K562 (cell line): ENCODE results near the gene SLCO2A1. TPM values are rescaled to one million over a fixed set of nuclear protein-coding genes. Genes with fewer than 3 reads are reported as not detected.

Experiments used
- ATAC-seq: fragments of 200-7000 bp; cut with Tn5 transposase; 3 replicates; pipeline ENCODE4 v1.9.1; 2020; ENCODE audit warnings: moderate library complexity
- BruUV-seq: library from RNA; stranded (reverse); fragments of 400-500 nt; replicated peaks from 2 replicates; lab custom pipeline; 2021; lab: Mats Ljungman, UMichigan
- CTCF ChIA-PET: fragments of 300-600 bp; formaldehyde crosslinking; extraction: SDS; loops from one replicate; lab custom pipeline; 2021; ENCODE audit warnings: low intra/inter-chr PET ratio; lab: Yijun Ruan, JAX
- POLR2A ChIA-PET: fragments of 300-600, 350-650 bp; sonication (Branson Sonifier 250); formaldehyde crosslinking; extraction: SDS; loops from one replicate; lab custom pipeline; 2021; ENCODE audit warnings: antibody characterized with exemption, inconsistent platforms; lab: Yijun Ruan, JAX
- DNase-seq, 4 experiments: peaks; one replicate each; pipeline versions ENCODE4 v3.0.0 to v3.0.0-alpha.2; 2011 to 2018; ENCODE audit warnings: low spot score in 3 of 4, mixed read lengths in 3 of 4; ENCODE audit errors: extremely low read depth in 1 of 4
- FAIRE-seq: peaks from 2 replicates; lab custom pipeline; 2011; peaks lifted over from hg19 to GRCh38; lab: Jason Lieb, UNC
- H2AFZ ChIP-seq: 2 replicates; pipeline ENCODE4 v1.6.0; 2011; ENCODE audit warnings: low read depth, low read length, control low read depth, inconsistent platforms
- H3K27ac ChIP-seq: fragments of 200-600 bp; 3 replicates; pipeline ENCODE4 v1.8.0; 2011; ENCODE audit warnings: low read depth, mild to moderate bottlenecking, control low read depth, inconsistent platforms, low read length, moderate library complexity, mixed read lengths; ENCODE audit errors: extremely low read depth
- H3K27me3 ChIP-seq, 2 experiments: fragments of 300-600 bp in 1 of 2; 2 replicates in 1 of 2; 3 replicates in 1 of 2; pipeline versions ENCODE4 v1.6.0 to v1.8.0; 2011; ENCODE audit warnings: inconsistent platforms in 2 of 2, low read length in 2 of 2, mild to moderate bottlenecking in 1 of 2, mixed read lengths in 1 of 2, moderate library complexity in 1 of 2; ENCODE audit not compliant: control insufficient read depth in 2 of 2, insufficient read depth in 2 of 2
- H3K36me3 ChIP-seq: fragments of 300-600 bp; 3 replicates; pipeline ENCODE4 v1.8.0; 2011; ENCODE audit warnings: mild to moderate bottlenecking, low read length, inconsistent platforms; ENCODE audit not compliant: control insufficient read depth, insufficient read depth
- H3K4me1 ChIP-seq, 2 experiments: fragments of 200-600 bp in 1 of 2; replicated peaks in 1 of 2; 2 replicates in 1 of 2; 3 replicates in 1 of 2; pipeline versions ENCODE4 v1.5.1 to v1.8.0; 2011; ENCODE audit warnings: inconsistent platforms in 2 of 2, low read length in 2 of 2, mild to moderate bottlenecking in 1 of 2, mixed read lengths in 1 of 2, moderate library complexity in 1 of 2; ENCODE audit not compliant: control insufficient read depth in 2 of 2, insufficient read depth in 2 of 2
- H3K4me2 ChIP-seq: 2 replicates; pipeline ENCODE4 v1.6.1; 2011; ENCODE audit warnings: low read length, control low read depth, inconsistent platforms, mixed read lengths; ENCODE audit not compliant: insufficient read depth
- H3K4me3 ChIP-seq: fragments of 200-600 bp; sonication (generic), shearing (Covaris generic); 2 replicates; pipeline ENCODE4 v1.5.1; 2016; ENCODE audit warnings: control low read depth, inconsistent platforms
- H3K79me2 ChIP-seq: fragments of 200-600 bp; 3 replicates; pipeline ENCODE4 v1.8.0; 2011; ENCODE audit warnings: low read length, inconsistent platforms; ENCODE audit not compliant: control insufficient read depth, insufficient read depth
- H3K9ac ChIP-seq, 2 experiments: 2 replicates each; pipeline versions ENCODE4 v1.6.0 to v1.6.1; 2011; ENCODE audit warnings: low read depth in 2 of 2, low read length in 2 of 2, control low read depth in 1 of 2, inconsistent platforms in 1 of 2, mild to moderate bottlenecking in 1 of 2, mixed read lengths in 1 of 2; ENCODE audit not compliant: insufficient read depth in 1 of 2
- H3K9me1 ChIP-seq: one replicate; pipeline ENCODE4 v1.6.0; 2011; ENCODE audit warnings: inconsistent platforms, mild to moderate bottlenecking, low read length, moderate library complexity; ENCODE audit not compliant: control insufficient read depth, insufficient read depth
- H3K9me3 ChIP-seq: replicated peaks from 2 replicates; pipeline ENCODE4 v1.5.1; 2011; ENCODE audit warnings: low read depth, low read length, inconsistent platforms; ENCODE audit not compliant: control insufficient read depth, insufficient read depth
- H4K20me1 ChIP-seq: replicated peaks from 2 replicates; pipeline ENCODE4 v1.6.1; 2011; ENCODE audit warnings: low read length, inconsistent platforms, mixed read lengths; ENCODE audit not compliant: control insufficient read depth, insufficient read depth
- DNMT1 ChIP-seq: fragments of 450-650 bp; IDR thresholded peaks from 2 replicates; pipeline ENCODE4 v1.6.1; 2016; ENCODE audit warnings: antibody characterized with exemption, mild to moderate bottlenecking
- EHMT2 ChIP-seq: fragments of 450-650 bp; IDR thresholded peaks from 2 replicates; pipeline ENCODE4 v1.6.1; 2018; ENCODE audit warnings: antibody characterized with exemption
- ELK3 ChIP-seq: fragments of 450-650 bp; formaldehyde crosslinking; IDR thresholded peaks from 2 replicates; pipeline ENCODE4 v1.4.0; 2020; ENCODE audit warnings: mild to moderate bottlenecking
- EP400 ChIP-seq: fragments of 450-650 bp; IDR thresholded peaks from 2 replicates; pipeline ENCODE4 v1.6.1; 2017; ENCODE audit warnings: antibody characterized with exemption, mild to moderate bottlenecking, moderate library complexity
- FOXJ3 ChIP-seq: sonication (generic); formaldehyde crosslinking; IDR thresholded peaks from 2 replicates; pipeline ENCODE4 v1.4.0; 2020; ENCODE audit warnings: mild to moderate bottlenecking, missing genetic modification reagents
- FOXM1 ChIP-seq, 2 experiments: fragments of 450-650 bp in 1 of 2; sonication (generic) in 1 of 2; formaldehyde crosslinking in 1 of 2; IDR thresholded peaks; 2 replicates each; pipeline versions ENCODE4 v1.6.1 to v1.9.0; 2017 to 2022; ENCODE audit warnings: low read depth in 2 of 2, mild to moderate bottlenecking in 2 of 2, missing genetic modification reagents in 1 of 2, moderate library complexity in 1 of 2
- GABPA ChIP-seq: fragments of 200-800 bp; sonication (Bioruptor generic); conservative IDR thresholded peaks from 2 replicates; pipeline ENCODE4 v1.6.1; 2016; ENCODE audit warnings: low read depth, missing genetic modification characterization, missing compliant biosample characterization
- HDAC1 ChIP-seq, 2 experiments: fragments of 450-650 bp; IDR thresholded peaks; 2 replicates each; pipeline ENCODE4 v1.6.1; 2016 to 2017; ENCODE audit warnings: inconsistent platforms in 1 of 2, mild to moderate bottlenecking in 1 of 2, moderate library complexity in 1 of 2
- HDAC6 ChIP-seq: IDR thresholded peaks from 2 replicates; pipeline ENCODE4 v1.6.1; 2012; ENCODE audit warnings: low read depth, mild to moderate bottlenecking, control low read depth, inconsistent platforms, low read length, moderate library complexity
- HNRNPLL ChIP-seq: fragments of 200-400 bp; formaldehyde crosslinking; IDR thresholded peaks from 2 replicates; pipeline ENCODE4 v1.6.1; 2017; ENCODE audit warnings: low read length, low read depth, mild to moderate bottlenecking; ENCODE audit not compliant: poor library complexity, severe bottlenecking
- MYBL2 ChIP-seq, 2 experiments: fragments of 450-650 bp in 1 of 2; sonication (generic) in 1 of 2; formaldehyde crosslinking in 1 of 2; IDR thresholded peaks; 2 replicates each; pipeline versions ENCODE4 v1.6.1 to v1.8.1; 2017 to 2022; ENCODE audit warnings: borderline replicate concordance in 1 of 2, inconsistent platforms in 1 of 2, low read depth in 1 of 2, mild to moderate bottlenecking in 1 of 2, missing genetic modification reagents in 1 of 2, moderate library complexity in 1 of 2
- NFIX ChIP-seq: fragments of 250-450 bp; sonication (Bioruptor Pico); IDR thresholded peaks from 2 replicates; pipeline ENCODE4 v1.4.0; 2020; ENCODE audit warnings: low read depth, mild to moderate bottlenecking, moderate library complexity
- NR4A1 ChIP-seq, 2 experiments: fragments of 250-450 bp in 1 of 2; fragments of 450-650 bp in 1 of 2; sonication (Bioruptor Pico) in 1 of 2; IDR thresholded peaks; 2 replicates each; pipeline versions ENCODE4 v1.4.0 to v1.6.1; 2016 to 2020; ENCODE audit warnings: mild to moderate bottlenecking in 2 of 2, missing compliant biosample characterization in 1 of 2, missing genetic modification characterization in 1 of 2, moderate library complexity in 1 of 2
- RNF219 ChIP-seq: fragments of 250-450 bp; sonication (Bioruptor Pico); IDR thresholded peaks from 2 replicates; pipeline ENCODE4 v1.5.0; 2022; ENCODE audit warnings: mild to moderate bottlenecking
- SETDB1 ChIP-seq: IDR thresholded peaks from one replicate; pipeline ENCODE4 v1.6.1; 2012; ENCODE audit warnings: low read length, control low read depth, inconsistent platforms
- TCF7 ChIP-seq: sonication (generic); IDR thresholded peaks from 2 replicates; pipeline ENCODE4 v1.6.1; 2016; ENCODE audit warnings: antibody characterized with exemption, borderline replicate concordance
- TSC22D4 ChIP-seq: fragments of 450-650 bp; IDR thresholded peaks from 2 replicates; pipeline ENCODE4 v1.6.1; 2016; ENCODE audit warnings: missing genetic modification characterization, missing biosample characterization, control low read depth
- ZFP30 ChIP-seq: fragments of 250-450 bp; sonication (Bioruptor Pico); IDR thresholded peaks from 2 replicates; pipeline ENCODE4 v1.8.0; 2022; ENCODE audit warnings: moderate library complexity, mild to moderate bottlenecking, inconsistent platforms, borderline replicate concordance
- ZNF444 ChIP-seq: fragments of 250-450 bp; sonication (Bioruptor Pico); IDR thresholded peaks from 2 replicates; pipeline ENCODE4 v1.4.0; 2020; ENCODE audit warnings: mild to moderate bottlenecking, moderate library complexity
- ZNF77 ChIP-seq: fragments of 250-450 bp; sonication (Bioruptor Pico); IDR thresholded peaks from 2 replicates; pipeline ENCODE4 v1.5.0; 2020
- WGBS: fragments of 100-300 bp; shearing (Covaris generic); methylation state at CpG from one replicate; pipeline ENCODE4 v1.1.6; 2016; ENCODE audit warnings: low coverage, mixed read lengths; ENCODE audit not compliant: insufficient coverage; ENCODE audit errors: missing lambda C conversion rate; 5-methylcytosine and 5-hydroxymethylcytosine counted together
- in situ Hi-C: fragments of 300-500 bp; cut with MboI; formaldehyde crosslinking; loops from 4 replicates; pipeline ENCODE4 v1.15.0; 2018; ENCODE audit warnings: inconsistent platforms, mixed read lengths
- intact Hi-C: fragments of 100-400 bp; cut with micrococcal nuclease; formaldehyde crosslinking; loops from 2 replicates; pipeline ENCODE4 v1.14.2; 2022
- polyA plus RNA-seq, 8 experiments: library from polyadenylated mRNA; depleted of rRNA in 4 of 8; stranded (reverse) in 5 of 8; unstranded in 3 of 8; fragments of >200 nt; fragmentation: Nextera tagmentation in 2 of 8; fragmentation: Illumina TruSeq in 1 of 8; extraction: Ambion mirVana in 2 of 8; extraction: Trizol in 1 of 8; gene quantifications; 2 replicates each; pipeline versions ENCODE4 v1.2.1 to v1.2.3, GENCODE V29; 2011 to 2014; ENCODE audit warnings: inconsistent platforms in 1 of 8, missing spikeins in 1 of 8
- total RNA-seq, 7 experiments: library from RNA; depleted of rRNA in 6 of 7; stranded (reverse); fragments of >200 nt in 6 of 7; fragmentation: Illumina TruSeq in 2 of 7; extraction: Trizol in 2 of 7; gene quantifications; 2 replicates each; pipeline versions ENCODE4 v1.2.1 to v1.2.3, GENCODE V29; 2011 to 2021; ENCODE audit warnings: low replicate concordance in 1 of 7

Gene SLCO2A1
- total and polyA plus RNA-seq, 9 of the 15 experiments (the other 6 are each of a cell fraction or from before 2014, with no cell fraction given) = 0.16 to 1.0 TPM; not detected in 7

GRCh38 chr3:134075846-134076245 lies 46.1 kb upstream of the SLCO2A1 start:
- ChIA-PET POLR2A (no interaction called here), CTCF (no interaction called here)
- 3% methylated on average over 5 of the region's 6 CpGs for WGBS
- no peak for DNase-seq
- Histone ChIP-seq H3K36me3 (no peaks in the 10 kb centered on the region), H3K9ac (no peak overlapping the region), H3K4me2 (no peak overlapping the region), H3K27ac (no peak overlapping the region), H3K79me2 (no peaks in the 10 kb centered on the region), H3K4me1 (no peaks in the 10 kb centered on the region), H3K9me3 (no peaks in the 10 kb centered on the region), H3K9me1 (no peaks in the 10 kb centered on the region), H4K20me1 (no peaks in the 10 kb centered on the region), H2AFZ (no peak overlapping the region), H3K27me3 (peaks cover 2 to 19% of the 10 kb centered on the region in 2 experiments; a peak in 2 of 5 replicates), H3K4me3 (no peak overlapping the region)
- ATAC-seq = no peak
- BruUV-seq = no TSS peak
- intact Hi-C loops (no loop called here), in situ Hi-C loops (no loop called here)
- no peak for TF ChIP-seq NR4A1 (CRISPR knock-in tag; IDR thresholded peaks at IDR 0.05)
- no peak for TF ChIP-seq NR4A1 (tag; IDR thresholded peaks at IDR 0.05)
- no peak for TF ChIP-seq NFIX (CRISPR knock-in tag)
- no peak for TF ChIP-seq ZFP30
- TF ChIP-seq RNF219 = no peak
- TF ChIP-seq FOXJ3 (CRISPR knock-in tag) = no peak
- no peak for TF ChIP-seq SETDB1
- no peak for TF ChIP-seq HDAC6
- no peak for TF ChIP-seq ZNF444 (CRISPR knock-in tag)
- TF ChIP-seq HNRNPLL = no peak
- no peak for TF ChIP-seq MYBL2 (IDR thresholded peaks at IDR 0.05; ENCODE audit: low read depth)
- TF ChIP-seq MYBL2 (CRISPR knock-in tag; IDR thresholded peaks at IDR 0.05; ENCODE audit: borderline replicate concordance) = no peak
- no peak for TF ChIP-seq DNMT1
- TF ChIP-seq TCF7 = no peak
- TF ChIP-seq ELK3 = no peak
- no peak for TF ChIP-seq EHMT2
- no peak for TF ChIP-seq TSC22D4 (tag)
- no peak for TF ChIP-seq ZNF77 (CRISPR knock-in tag)
- no peak for TF ChIP-seq GABPA
- TF ChIP-seq FOXM1 (IDR thresholded peaks at IDR 0.05; ENCODE audit: low read depth) = no peak
- TF ChIP-seq FOXM1 (CRISPR knock-in tag; IDR thresholded peaks at IDR 0.05; ENCODE audit: low read depth) = no peak
- no peak for TF ChIP-seq HDAC1 (IDR thresholded peaks at IDR 0.05)
- no peak for TF ChIP-seq EP400
- no peak for FAIRE-seq
